HG03439 (cell line): ENCODE results near the gene PRKN.

ENCODE experiments used
- ATAC-seq: cut with Tn5 transposase; IDR thresholded peaks from one replicate; pipeline ENCODE4 v1.9.1; 2021; ENCODE audit warnings: mild to moderate bottlenecking, moderate library complexity; ENCODE audit not compliant: unreplicated experiment

The PRKN gene

DNA sequence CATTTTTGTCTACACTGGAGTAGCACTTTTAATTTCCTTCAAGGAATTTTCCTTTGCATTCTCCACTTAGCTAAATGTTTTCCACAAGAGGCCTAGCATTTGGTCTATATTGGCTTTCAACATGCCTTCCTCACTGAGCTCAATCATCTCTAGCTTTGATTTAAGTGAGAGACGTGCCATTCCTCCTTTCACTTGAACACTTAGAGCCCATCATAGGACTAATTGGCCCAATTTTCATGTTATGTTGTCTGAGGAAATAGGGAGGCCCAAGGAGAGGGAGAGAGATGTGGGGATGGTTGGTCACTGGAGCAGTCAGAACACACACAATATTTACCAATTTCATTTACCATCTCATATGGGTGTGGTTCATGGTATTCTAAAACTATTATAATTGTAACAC lies 645.0 kb downstream of the PRKN start:
- no peak for ATAC-seq

DNA sequence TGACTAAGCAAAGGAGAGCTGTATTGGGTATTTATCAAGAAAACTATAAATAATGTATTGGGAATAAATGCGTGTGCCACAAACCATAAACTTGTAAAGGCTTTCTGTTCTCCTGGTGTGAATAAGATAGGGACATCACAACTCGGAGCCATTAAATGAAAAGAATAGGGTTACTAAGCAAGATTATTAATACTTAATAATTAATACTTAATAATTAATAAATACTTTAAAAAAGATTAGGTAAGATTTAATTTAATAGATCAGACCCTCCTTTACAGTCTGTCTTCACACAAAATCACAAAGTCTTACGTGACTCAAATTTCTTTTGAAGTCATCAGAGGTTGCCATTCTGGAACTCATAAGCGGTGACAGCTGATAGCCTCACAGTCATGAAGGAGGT lies 648.9 kb downstream of the PRKN start:
- ATAC-seq, result no peak

DNA sequence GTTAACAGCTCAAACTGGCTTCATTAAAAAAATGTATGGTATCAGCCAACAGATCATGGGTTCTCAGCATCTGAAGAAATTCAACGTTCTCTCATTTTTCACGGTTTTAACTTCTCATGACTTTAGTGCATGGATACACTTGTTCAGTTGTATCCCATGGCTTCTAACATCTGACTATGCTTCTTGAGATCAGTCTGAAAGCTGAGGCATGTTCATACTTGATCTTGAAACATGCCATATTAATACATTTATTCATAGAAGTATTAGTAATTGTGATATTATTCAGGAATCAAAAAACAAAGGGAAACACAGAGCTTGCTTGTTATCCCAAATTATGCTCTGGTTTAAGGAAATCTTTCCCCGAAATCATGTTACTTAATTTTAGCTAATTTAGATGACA lies 649.4 kb downstream of the PRKN start:
- no peak for ATAC-seq

DNA sequence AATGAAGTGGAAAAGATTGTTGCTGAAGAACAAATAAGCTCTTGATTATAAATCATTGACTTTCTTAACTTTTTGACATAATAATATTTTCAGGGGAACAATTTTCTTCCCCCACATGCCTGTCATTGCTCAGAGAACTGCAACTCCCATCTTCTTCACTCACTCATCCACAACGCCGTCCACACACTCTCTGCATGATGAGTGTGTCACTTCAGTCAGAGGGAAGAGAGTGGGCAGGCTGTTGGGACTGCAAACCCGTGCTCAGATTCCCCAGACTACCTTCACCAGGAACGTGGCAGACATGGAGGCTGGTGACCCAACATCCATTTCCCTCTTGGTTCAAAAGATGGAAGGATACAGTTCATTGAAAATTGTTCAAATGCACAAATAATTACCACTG lies 650.8 kb downstream of the PRKN start:
- no peak for ATAC-seq

DNA sequence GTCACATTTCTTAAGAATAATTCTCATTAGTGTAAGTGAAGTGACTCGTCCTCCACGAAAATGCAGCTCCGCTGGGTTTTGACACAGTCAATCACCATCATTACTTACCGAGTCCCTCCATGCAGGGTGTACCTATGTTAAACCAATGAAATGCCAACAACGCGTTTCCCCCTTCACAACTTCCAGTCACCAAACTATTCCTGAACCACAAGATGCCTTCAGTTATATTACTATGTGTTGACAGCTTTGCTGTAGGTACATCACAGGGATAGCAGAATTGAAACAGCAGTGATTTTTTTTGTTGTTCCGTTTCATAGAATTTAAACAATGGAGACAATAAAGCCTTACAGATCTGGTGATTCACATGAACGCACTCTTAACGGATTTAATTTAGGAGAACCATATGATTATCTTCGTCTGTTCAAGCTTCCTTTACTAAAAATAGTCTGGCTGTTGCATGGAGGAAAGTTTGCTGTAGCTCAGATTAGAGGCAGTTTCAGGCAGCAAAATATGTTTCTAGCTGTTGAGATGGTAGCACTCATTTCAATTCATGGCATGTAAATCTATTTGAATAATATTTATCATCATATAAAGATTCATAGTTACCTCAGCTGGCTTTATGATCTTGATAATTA lies 652.8 kb downstream of the PRKN start:
- no peak for ATAC-seq

DNA sequence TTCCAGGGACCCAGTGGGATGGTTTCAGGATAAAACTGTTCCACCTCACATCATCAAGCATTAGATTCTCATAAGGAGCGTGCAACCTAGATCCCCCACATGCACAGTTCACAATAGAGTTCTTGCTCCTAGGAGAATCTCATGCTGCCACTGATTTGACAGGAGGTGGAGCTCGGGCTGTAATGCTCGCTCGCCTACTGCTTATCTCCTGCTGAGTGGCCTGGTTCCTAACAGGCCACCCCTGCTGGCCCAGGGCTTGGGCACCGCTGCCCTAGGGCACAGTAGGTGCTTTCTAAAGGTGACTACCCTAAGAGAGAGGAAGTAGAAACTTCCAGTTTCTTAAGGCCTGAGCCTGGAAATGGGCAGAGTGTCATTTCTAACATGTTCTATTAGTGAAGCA lies 656.9 kb downstream of the PRKN start:
- no peak for ATAC-seq

DNA sequence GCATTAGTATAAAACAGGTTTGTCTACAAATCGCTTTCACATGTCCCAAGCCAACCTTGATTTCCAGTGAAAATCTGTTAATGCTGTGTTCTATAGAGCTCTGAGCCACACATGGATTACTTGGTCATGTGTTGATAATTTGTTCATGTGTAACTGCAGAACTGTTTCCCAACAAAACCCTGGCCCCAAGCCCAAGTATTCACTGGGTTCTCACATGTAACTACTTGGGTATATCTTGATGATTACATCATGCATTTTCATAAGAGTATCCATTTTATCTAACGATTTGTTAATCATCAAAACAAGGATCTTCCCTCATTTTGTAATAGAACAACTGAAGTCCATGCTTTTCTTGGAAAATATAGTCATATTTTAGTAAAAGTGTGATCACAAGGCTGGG lies 657.6 kb downstream of the PRKN start:
- ATAC-seq, result no peak

DNA sequence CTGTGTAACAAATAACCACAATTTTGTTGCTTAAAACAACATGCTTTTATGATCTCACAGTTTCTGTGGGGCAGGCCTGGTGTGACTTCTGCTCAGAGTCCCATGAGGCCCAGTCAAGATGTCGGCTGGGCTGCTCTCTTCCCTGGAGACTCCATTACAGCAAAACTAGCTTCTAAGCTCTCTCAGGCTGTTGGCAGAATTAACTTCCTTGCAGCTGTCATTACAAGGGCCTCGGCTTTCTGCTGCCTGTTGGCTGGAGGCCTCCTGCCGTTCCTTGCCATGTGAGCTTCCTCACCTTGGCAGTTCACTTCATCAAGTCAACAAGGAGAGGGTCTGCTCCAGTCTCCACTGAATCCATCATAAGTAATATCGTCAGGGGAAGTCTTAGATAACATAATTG lies 659.2 kb downstream of the PRKN start:
- ATAC-seq, result no peak

DNA sequence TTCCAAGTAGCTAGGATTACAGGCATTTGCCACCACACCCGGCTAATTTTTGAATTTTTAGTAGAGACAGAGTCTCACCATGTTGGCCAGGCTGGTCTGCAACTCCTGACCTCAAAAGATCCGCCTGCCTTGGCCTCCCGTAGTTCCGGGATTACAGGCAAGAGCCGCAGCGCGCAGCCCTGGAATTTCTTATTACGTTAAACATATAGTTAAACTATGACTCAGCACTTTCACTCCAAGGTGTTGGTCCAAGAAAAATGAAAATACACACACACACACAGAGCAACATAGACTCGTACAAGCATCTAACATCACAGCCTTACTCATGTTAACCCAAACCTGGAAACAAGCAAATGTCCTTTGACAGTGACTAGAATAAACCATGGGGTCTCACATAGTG lies 663.9 kb downstream of the PRKN start:
- ATAC-seq, result no peak

DNA sequence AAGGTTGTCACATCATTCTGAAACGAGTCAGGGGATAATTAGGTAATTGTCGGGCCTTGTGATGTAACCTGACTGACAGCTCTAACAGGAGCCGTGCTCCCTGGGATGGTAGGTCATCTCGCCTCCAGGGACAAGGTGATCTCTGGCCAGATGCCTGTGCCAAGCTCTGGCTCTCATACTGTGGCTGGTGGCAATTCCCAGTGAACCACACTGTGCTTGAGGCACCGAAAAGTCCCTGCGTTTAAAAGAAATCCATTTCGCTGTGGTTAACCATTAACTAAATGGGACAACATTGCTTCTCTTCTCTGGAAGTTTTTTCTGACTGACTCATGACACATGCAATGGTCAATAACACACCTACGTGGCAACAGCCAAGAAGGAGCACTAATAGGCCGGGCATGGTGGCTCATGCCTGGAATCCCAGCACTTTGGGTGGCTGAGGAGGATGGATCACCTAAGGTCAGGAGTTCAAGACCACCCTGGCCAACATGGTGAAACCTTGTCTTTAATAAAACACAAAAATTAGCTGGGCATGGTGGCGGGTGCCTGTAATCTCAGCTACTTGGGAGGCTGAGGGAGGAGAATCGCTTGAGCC lies 669.2 kb downstream of the PRKN start:
- no peak for ATAC-seq

DNA sequence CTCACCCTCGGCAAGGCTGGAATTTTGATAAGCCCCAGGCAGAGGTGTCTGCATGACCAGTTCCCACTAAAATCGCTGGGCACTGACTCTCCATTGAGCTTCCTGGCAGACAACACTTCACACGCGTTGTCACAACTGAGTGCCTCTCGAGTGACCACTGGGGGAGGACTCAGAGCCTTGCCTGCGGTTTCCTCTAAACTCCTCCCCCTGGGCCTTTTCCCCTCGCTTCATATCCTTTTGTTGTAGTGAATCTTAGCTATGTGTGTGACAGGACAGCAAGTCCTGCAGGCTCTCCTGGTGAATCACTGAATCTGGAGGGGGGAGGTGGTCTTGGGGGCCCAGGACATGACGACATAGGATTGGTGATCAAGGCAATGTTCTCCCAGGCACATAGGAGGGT lies 670.8 kb downstream of the PRKN start:
- no peak for ATAC-seq

DNA sequence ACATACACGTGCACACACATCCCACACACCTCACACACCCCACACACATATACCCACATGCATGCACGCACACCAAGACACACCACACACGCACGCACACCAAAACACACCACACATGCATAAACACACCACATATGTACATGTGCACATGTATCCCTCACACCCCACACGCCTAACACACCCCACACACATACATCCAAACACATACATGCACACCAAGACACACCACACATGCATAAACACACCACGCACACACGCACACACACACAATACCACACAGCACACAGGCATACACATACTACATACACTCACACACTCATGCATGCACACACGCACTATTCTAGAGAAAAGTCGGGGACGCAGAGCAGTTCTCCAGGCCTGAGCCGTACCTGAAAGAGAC lies 671.5 kb downstream of the PRKN start:
- ATAC-seq, result no peak

DNA sequence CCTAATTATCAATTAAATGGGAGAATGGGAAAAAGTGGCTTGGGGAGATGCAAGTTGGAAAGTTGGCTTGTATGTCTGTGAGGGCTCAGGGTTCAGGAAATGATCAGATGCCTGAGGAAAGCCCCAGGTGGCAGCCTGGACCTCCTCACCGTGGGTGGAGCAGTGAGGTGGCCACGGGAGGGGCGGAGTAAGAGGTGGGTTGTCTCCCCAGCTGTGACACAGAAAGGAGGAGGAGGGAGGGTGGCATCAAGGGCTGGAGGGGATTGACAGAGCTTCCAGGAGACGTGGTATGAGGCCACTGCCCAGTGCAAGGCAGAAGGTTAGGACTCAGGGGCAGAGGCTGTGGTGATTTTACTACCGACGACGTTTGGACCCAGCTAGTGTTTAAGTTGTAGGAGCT lies 672.2 kb downstream of the PRKN start:
- ATAC-seq, result no peak

DNA sequence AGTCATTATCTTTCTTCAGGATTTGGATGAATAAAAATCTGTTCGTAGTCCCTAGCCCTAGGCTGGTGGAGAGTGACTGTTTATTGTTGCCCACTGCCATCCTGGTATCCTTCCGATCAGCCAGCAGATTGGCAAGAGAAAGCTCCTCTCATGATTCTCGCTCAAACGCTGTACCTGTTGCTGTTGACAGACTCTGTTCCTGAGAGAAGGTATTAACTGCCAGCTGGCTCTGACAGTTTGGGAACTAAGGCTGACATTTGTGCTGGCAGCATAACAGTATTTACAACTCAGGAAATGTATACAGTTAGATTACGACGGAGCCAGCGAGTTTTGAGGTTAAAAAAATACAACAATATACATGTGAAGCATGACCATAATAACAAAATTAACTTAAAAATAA lies 674.5 kb downstream of the PRKN start:
- no peak for ATAC-seq

DNA sequence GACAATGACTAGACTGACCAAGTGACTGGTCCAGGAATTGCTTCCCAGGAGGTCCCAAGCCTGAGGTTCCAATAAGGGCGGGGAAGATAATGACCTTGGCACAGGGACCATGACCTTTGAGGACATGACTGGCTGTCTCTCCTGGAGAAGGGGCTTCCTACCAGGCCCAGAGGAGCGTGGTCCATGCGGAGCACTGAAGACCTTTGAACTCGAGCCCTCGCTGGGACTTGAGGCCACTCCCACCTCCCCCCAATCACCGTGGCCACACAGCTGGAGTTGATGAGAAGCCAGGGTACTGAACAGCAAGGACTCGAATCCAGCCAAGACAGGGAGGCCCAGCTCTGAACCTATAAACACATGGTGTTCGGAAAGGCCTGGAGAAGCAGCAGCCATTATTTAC lies 677.0 kb downstream of the PRKN start:
- no peak for ATAC-seq

DNA sequence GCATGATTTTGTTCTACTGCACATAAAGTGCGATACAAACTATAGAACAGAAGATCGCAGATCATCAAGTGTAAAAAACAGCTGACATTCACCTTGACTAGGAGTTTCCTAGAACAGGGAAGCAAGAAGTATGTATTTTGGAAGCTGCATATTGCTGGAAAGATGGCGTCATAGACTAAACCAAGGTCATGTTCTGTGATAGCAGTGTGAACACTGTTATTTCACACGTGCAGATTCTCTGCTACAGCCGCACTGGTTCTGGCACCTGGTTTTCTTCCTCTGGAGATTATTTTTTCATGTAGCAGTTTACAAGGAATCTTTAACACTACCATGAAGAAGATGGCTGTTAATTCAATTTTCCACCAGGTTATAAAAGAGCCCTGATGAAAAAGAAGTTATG lies 681.2 kb downstream of the PRKN start:
- ATAC-seq, result no peak

DNA sequence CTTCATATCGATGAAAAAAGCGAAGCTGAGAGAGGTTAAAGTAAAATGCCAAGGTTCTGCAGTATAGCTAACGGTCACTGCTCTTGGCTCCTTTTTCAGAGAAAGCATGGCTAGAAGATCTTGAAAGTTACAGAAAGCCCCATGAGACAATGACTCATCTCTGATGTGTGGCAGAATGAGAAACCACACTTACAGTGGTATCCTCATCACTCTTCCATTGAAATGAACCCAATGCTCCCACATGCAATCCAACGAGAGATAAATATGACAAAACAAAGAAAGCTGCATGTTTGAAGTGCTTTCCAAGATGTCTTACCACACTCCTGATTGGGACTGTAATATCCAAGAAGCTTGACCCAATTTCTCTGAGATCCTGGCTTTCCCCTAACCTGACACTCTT lies 694.9 kb downstream of the PRKN start:
- ATAC-seq, result no peak

DNA sequence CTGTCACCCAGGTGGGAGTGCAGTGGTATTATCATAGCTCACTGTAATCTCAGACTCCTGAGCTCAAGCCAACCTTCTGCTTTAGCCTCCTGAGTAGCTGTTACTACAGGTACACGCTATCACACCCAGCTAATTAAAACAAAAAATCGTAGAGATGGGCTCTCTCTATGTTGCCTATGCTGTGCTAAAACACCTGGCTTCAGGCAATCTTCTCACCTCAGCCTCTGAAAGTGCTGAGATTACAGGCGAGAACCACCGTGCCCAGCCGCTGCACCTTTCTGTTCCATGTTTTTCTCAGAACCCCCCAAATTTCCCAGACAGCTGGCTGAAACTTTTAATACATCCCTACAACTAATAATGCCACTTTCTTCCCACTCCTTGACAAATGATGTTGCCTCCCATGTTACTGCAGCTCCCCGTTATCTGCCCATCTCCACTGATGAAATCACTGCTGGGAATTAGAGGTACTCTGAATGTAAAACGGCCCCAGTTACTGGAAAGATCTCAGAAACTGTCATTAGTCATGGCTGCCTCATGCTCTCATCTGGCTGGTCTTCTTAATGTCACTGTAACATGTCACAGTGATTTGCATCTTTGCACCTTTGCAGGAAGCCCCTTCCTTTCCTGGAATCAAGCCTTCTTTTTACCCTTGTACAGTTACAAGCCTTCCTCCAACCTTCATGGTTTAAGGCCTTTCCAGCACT lies 697.5 kb downstream of the PRKN start:
- no peak for ATAC-seq

DNA sequence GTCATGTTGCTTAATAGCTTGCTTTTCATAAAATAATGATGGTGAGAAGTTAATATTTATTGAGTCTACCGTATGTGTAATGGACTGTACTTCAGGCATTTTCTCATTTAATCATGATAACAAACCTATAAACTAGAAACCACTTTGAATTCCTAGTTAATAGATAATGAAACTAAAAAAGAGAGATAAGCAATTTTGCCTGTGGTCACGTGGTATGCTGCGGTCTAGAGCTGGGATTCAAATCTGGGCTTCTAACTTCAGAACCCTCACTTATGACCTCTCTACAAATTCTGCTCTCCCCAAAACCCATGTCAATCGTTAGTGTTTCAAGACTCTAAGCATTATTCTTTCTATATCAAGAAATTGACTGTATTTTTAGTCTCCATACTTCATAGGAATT lies 700.7 kb downstream of the PRKN start:
- no peak for ATAC-seq

DNA sequence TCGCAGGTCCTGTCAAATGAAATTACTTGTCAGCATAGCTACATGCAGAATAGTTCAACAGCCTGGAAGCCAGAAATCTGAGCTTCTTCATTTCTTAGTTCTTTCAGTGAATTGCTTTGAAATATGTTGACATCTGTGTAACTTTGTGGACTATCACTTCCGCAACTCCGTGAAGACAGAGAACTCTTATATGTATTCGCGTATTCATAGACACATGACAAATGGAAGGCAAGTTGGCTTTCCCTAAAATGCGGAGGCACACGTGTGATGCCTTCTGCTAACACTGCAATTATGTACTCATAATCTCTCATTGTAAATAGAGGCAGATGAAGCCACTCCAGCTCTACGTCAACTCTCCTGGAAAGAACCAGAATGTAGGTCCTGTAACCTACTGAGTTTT lies 701.5 kb downstream of the PRKN start:
- no peak for ATAC-seq

DNA sequence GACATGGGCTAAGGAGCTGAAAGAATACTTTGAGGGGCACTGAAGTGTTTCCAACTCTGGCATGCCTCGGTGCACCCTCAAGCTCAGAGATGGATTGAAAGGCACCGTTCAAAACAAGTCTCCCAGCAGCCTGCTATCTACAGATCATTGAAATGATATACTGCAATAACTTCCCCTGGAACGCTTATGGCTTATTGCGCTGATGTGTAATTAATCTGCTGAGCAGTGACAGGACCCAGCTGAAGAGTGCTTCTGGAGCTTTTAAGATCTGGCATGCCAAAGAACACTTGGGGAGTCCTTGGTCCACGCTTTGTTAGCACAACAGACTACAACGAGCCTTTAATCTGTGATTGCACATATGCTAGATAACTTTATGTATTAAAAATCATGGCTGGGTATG lies 708.2 kb downstream of the PRKN start:
- no peak for ATAC-seq

DNA sequence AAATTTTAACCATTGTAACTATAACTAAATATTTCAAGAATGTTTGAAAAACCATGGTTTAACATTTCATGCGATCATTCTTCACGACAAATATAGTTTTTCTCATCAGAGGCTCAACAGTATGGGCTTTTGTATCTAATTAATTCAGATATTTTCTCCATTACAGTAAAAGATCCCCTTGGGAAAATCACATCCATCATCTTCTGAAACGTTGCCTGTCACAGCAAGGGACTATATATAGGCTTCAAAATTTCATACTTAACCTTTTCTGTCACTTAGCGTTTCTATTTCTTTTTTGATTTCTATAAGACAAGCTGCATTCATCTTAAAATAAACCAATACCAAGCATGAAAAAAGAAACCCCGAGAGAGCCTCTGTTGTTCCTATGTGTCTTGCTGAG lies 710.0 kb downstream of the PRKN start:
- no peak for ATAC-seq
